Breast epithelium (tissue), 4 donors: Measurements from ENCODE around the gene USP9Y. TPM values are rescaled to one million over a fixed set of nuclear protein-coding genes. Genes with fewer than 3 reads are reported as not detected.
"Not testable (repeated sequence)": the region's sequence is repeated elsewhere in the genome, so short reads cannot be mapped to it uniquely, and the experiment has no call there.

Source experiments
- DNase-seq, 2 donors: peaks; one replicate each; pipeline ENCODE4 v3.0.0-alpha.2; 2019; ENCODE audit warnings: low spot score in 2 of 2
- H3K27ac ChIP-seq, 2 donors: fragments of 200-600 bp; sonication (generic) in 1 of 2; one replicate each; pipeline ENCODE4 v1.5.1; 2016 to 2019; ENCODE audit warnings: mild to moderate bottlenecking in 1 of 2
- H3K27me3 ChIP-seq, 2 donors: fragments of 200-600 bp; sonication (generic) in 1 of 2; one replicate each; pipeline versions ENCODE4 v1.5.1 to v1.6.0; 2017 to 2019; ENCODE audit warnings: control low read depth in 1 of 2, mild to moderate bottlenecking in 1 of 2
- H3K36me3 ChIP-seq: fragments of 200-600 bp; one replicate; pipeline ENCODE4 v1.5.1; 2019
- H3K4me1 ChIP-seq, 2 donors: fragments of 200-600 bp; sonication (generic); one replicate each; pipeline ENCODE4 v1.5.1; 2016 to 2019; ENCODE audit warnings: control low read depth in 1 of 2
- H3K4me3 ChIP-seq, 3 donors: fragments of 200-600 bp; sonication (generic); 1 replicate in 2 of 3; 2 replicates in 1 of 3; pipeline ENCODE4 v1.5.1; 2016 to 2019; ENCODE audit warnings: mild to moderate bottlenecking in 3 of 3, moderate library complexity in 2 of 3
- H3K9me3 ChIP-seq, 2 donors: fragments of 200-600 bp; sonication (generic) in 1 of 2; one replicate each; pipeline ENCODE4 v1.5.1; 2016 to 2019; ENCODE audit warnings: control low read depth in 1 of 2
- CTCF ChIP-seq, 3 donors: fragments of 450-650 bp; IDR thresholded peaks; one replicate each; pipeline ENCODE4 v1.5.1; 2016 to 2017; ENCODE audit warnings: antibody characterized with exemption in 3 of 3, mild to moderate bottlenecking in 3 of 3, moderate library complexity in 3 of 3
- POLR2A ChIP-seq: fragments of 450-650 bp; IDR thresholded peaks from one replicate; pipeline ENCODE4 v1.6.1; 2016; ENCODE audit warnings: antibody characterized with exemption, mild to moderate bottlenecking, moderate library complexity
- POLR2AphosphoS5 ChIP-seq, 3 donors: sonication (generic); formaldehyde crosslinking; IDR thresholded peaks; one replicate each; pipeline ENCODE4 v1.6.1; 2017; ENCODE audit warnings: antibody characterized with exemption in 3 of 3
- intact Hi-C: fragments of 100-400 bp; cut with DNase I; formaldehyde crosslinking; loops from one replicate; pipeline ENCODE4 v1.15.1; 2023; ENCODE audit warnings: low total_unique reads
- total RNA-seq, 3 donors: library from RNA; depleted of rRNA; stranded (reverse); fragments of >200 nt; gene quantifications; one replicate each; pipeline ENCODE4 v1.1.0, GENCODE V29; 2016

Gene USP9Y
- 10 to 100 TPM in 1 of 3 donors, under 1 TPM in 1, not detected in 1; under 0.01 to 26.4 TPM for total RNA-seq

- Histone ChIP-seq H3K4me3 (no peak within 1 kb of the TSS), H3K4me1 (no peaks in the 10 kb centered on the region), H3K9me3 (no peaks in the 10 kb centered on the region), H3K36me3 (no peaks in the 10 kb centered on the region), H3K27ac (no peak within 1 kb of the TSS), H3K27me3 (no peaks in the 10 kb centered on the region)
- no peak for TF ChIP-seq CTCF (IDR thresholded peaks at IDR 0.05)
- TF ChIP-seq POLR2A = no peak
- no peak for TF ChIP-seq POLR2AphosphoS5 (IDR thresholded peaks at IDR 0.05)
- intact Hi-C loops = no loop called here
- DNase-seq = no peak
Measured at GRCh38 chrY:12701181-12701695, at the start of gene USP9Y. TSS of gene USP9Y (plus strand) at chrY:12701231. CDS start at chrY:12709448, 8,217 bp downstream.

DNA sequence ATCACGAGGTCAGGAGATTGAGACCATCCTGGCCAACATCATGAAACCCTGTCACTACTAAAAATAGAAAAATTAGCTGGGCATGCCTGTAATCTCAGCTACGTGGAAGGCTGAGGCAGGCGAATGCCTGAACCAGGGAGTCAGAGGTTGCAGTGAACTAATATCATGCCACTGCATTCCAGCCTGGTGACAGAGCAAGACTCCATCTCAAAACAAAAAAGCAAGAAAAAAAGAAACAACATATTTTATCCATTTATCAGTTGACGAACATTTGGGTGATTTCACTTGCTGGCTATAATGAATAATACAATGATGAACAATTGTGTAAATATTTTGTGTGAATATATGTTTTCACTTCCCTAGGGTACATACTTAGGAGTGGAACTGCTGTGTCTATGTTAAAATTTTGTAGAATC is 49.4 kb upstream of the USP9Y start:
- Histone ChIP-seq H3K27ac (no peak overlapping the region), H3K4me3 (no peak overlapping the region), H3K27me3 (no peaks in the 10 kb centered on the region), H3K36me3 (no peaks in the 10 kb centered on the region), H3K4me1 (no peaks in the 10 kb centered on the region), H3K9me3 (no peaks in the 10 kb centered on the region)
- intact Hi-C loops = no loop called here
- TF ChIP-seq POLR2AphosphoS5 (IDR thresholded peaks at IDR 0.05) (no peak), POLR2A (no peak), CTCF (IDR thresholded peaks at IDR 0.05) (no peak)
- DNase-seq = no peak

DNA sequence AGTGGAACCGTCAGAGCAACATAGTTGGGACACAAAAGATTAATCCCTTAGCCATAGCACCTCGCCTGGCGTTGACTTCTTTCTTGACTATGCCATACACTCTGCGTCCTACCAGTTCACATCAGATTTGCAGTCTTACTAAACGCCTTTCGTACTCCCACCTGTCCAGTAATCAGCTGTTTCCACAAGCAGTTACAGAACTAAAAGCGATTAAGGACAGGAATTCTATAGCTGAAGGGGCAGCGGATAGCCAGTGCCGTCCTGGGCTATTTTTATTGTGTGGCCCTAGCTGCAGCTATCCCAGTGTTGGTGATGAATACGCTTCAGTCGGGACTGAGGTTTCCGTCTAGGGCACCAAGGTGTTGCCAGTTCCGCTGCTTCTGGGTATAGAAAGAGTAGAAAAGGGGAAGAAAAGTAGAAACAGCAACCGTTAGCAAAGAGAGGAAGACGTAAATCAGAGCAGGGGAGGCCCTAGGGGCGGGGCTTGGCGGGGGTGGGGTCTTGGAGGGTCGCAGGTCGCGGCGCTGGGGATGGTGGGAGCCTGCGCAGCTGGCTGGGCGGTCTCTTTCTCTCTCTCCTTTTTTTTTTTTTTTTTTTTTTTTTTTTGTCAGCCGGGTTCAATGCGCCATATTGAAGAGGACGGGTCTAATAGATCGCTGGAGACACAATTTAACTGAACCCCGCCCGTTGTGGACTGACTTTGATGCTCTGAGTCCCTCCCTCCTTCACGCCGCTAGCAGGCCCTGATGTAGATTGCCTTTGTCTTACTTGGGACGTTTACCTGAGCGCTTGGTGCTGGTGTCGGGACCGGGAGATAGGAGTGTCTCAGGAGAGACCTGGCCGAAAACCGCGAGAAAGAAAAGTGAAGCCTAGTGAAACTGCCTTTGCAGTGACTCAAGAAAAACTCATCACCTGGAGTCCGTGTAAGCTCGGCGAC is 39.0 kb upstream of the USP9Y start:
- no peak for TF ChIP-seq POLR2A
- TF ChIP-seq POLR2AphosphoS5 (IDR thresholded peaks at IDR 0.05) = no peak
- TF ChIP-seq CTCF (IDR thresholded peaks at IDR 0.05) = no peak
- no peaks in the 10 kb centered on the region for H3K36me3 ChIP-seq
- H3K4me3 ChIP-seq = peak overlapping the region in 1 of 3 donors; percentile 60
- peak in 1 of 2 donors; percentile 50 for DNase-seq
- intact Hi-C loops = no loop called here
- no peaks in the 10 kb centered on the region for H3K27me3 ChIP-seq
- H3K9me3 ChIP-seq = no peaks in the 10 kb centered on the region
- no peaks in the 10 kb centered on the region for H3K4me1 ChIP-seq
- no peak overlapping the region for H3K27ac ChIP-seq

- Histone ChIP-seq H3K4me3 (peak overlapping the region in 1 of 3 donors; percentile 60), H3K36me3 (no peaks in the 10 kb centered on the region), H3K27ac (no peak overlapping the region), H3K27me3 (no peaks in the 10 kb centered on the region), H3K4me1 (no peaks in the 10 kb centered on the region), H3K9me3 (no peaks in the 10 kb centered on the region)
- TF ChIP-seq POLR2AphosphoS5 (IDR thresholded peaks at IDR 0.05) (no peak), POLR2A (no peak), CTCF (IDR thresholded peaks at IDR 0.05) (no peak)
- intact Hi-C loops = no loop called here
- DNase-seq = peak in 1 of 2 donors; percentile 48
Measured at GRCh38 chrY:12662745-12663591, 38.1 kb upstream of the USP9Y start.

DNA sequence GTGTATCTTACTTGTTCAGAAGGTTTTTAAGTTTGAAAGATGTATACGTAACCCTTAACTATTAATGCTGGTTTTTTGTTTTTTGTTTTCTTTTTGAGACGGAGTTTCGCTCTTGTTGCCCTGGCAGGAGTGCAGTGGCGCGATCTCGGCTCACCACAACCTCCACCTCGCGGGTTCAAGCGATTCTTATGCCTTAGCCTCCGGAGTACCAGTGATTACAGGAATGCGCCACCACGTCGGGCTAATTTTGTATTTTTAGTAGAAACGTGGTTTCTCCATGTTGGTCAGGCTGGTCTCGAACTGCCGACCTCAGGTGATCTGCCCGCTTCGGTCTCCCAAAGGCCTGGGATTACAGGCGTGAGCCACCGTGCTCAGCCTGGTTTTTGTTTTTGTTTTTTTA is 37.2 kb upstream of the USP9Y start:
- DNase-seq, H3K9me3 ChIP-seq, H3K27ac ChIP-seq, intact Hi-C loops, H3K4me1 ChIP-seq, H3K36me3 ChIP-seq, H3K27me3 ChIP-seq: not testable (repeated sequence)
- H3K4me3 ChIP-seq = peak overlapping the region in 1 of 3 donors; percentile 60
